K562 (cell line): ENCODE measurements around the gene UNC119. TPM values are rescaled to one million over a fixed set of nuclear protein-coding genes. Genes with fewer than 3 reads are reported as not detected.

Experiments
- ATAC-seq: fragments of 200-7000 bp; cut with Tn5 transposase; 3 replicates; pipeline ENCODE4 v1.9.1; 2020; ENCODE audit warnings: moderate library complexity
- BruUV-seq: library from RNA; stranded (reverse); fragments of 400-500 nt; replicated peaks from 2 replicates; lab custom pipeline; 2021; lab: Mats Ljungman, UMichigan
- CTCF ChIA-PET: fragments of 300-600 bp; formaldehyde crosslinking; extraction: SDS; loops from one replicate; lab custom pipeline; 2021; ENCODE audit warnings: low intra/inter-chr PET ratio; lab: Yijun Ruan, JAX
- POLR2A ChIA-PET: fragments of 300-600, 350-650 bp; sonication (Branson Sonifier 250); formaldehyde crosslinking; extraction: SDS; loops from one replicate; lab custom pipeline; 2021; ENCODE audit warnings: antibody characterized with exemption, inconsistent platforms; lab: Yijun Ruan, JAX
- DNase-seq, 4 experiments: peaks; one replicate each; pipeline versions ENCODE4 v3.0.0 to v3.0.0-alpha.2; 2011 to 2018; ENCODE audit warnings: low spot score in 3 of 4, mixed read lengths in 3 of 4; ENCODE audit errors: extremely low read depth in 1 of 4
- FAIRE-seq: peaks from 2 replicates; lab custom pipeline; 2011; peaks lifted over from hg19 to GRCh38; lab: Jason Lieb, UNC
- H2AFZ ChIP-seq: 2 replicates; pipeline ENCODE4 v1.6.0; 2011; ENCODE audit warnings: low read depth, low read length, control low read depth, inconsistent platforms
- H3K27ac ChIP-seq: fragments of 200-600 bp; 3 replicates; pipeline ENCODE4 v1.8.0; 2011; ENCODE audit warnings: low read depth, mild to moderate bottlenecking, control low read depth, inconsistent platforms, low read length, moderate library complexity, mixed read lengths; ENCODE audit errors: extremely low read depth
- H3K27me3 ChIP-seq, 2 experiments: fragments of 300-600 bp in 1 of 2; 2 replicates in 1 of 2; 3 replicates in 1 of 2; pipeline versions ENCODE4 v1.6.0 to v1.8.0; 2011; ENCODE audit warnings: inconsistent platforms in 2 of 2, low read length in 2 of 2, mild to moderate bottlenecking in 1 of 2, mixed read lengths in 1 of 2, moderate library complexity in 1 of 2; ENCODE audit not compliant: control insufficient read depth in 2 of 2, insufficient read depth in 2 of 2
- H3K36me3 ChIP-seq: fragments of 300-600 bp; 3 replicates; pipeline ENCODE4 v1.8.0; 2011; ENCODE audit warnings: mild to moderate bottlenecking, low read length, inconsistent platforms; ENCODE audit not compliant: control insufficient read depth, insufficient read depth
- H3K4me1 ChIP-seq, 2 experiments: fragments of 200-600 bp in 1 of 2; replicated peaks in 1 of 2; 2 replicates in 1 of 2; 3 replicates in 1 of 2; pipeline versions ENCODE4 v1.5.1 to v1.8.0; 2011; ENCODE audit warnings: inconsistent platforms in 2 of 2, low read length in 2 of 2, mild to moderate bottlenecking in 1 of 2, mixed read lengths in 1 of 2, moderate library complexity in 1 of 2; ENCODE audit not compliant: control insufficient read depth in 2 of 2, insufficient read depth in 2 of 2
- H3K4me2 ChIP-seq: 2 replicates; pipeline ENCODE4 v1.6.1; 2011; ENCODE audit warnings: low read length, control low read depth, inconsistent platforms, mixed read lengths; ENCODE audit not compliant: insufficient read depth
- H3K4me3 ChIP-seq: fragments of 200-600 bp; sonication (generic), shearing (Covaris generic); 2 replicates; pipeline ENCODE4 v1.5.1; 2016; ENCODE audit warnings: control low read depth, inconsistent platforms
- H3K79me2 ChIP-seq: fragments of 200-600 bp; 3 replicates; pipeline ENCODE4 v1.8.0; 2011; ENCODE audit warnings: low read length, inconsistent platforms; ENCODE audit not compliant: control insufficient read depth, insufficient read depth
- H3K9ac ChIP-seq, 2 experiments: 2 replicates each; pipeline versions ENCODE4 v1.6.0 to v1.6.1; 2011; ENCODE audit warnings: low read depth in 2 of 2, low read length in 2 of 2, control low read depth in 1 of 2, inconsistent platforms in 1 of 2, mild to moderate bottlenecking in 1 of 2, mixed read lengths in 1 of 2; ENCODE audit not compliant: insufficient read depth in 1 of 2
- H3K9me1 ChIP-seq: one replicate; pipeline ENCODE4 v1.6.0; 2011; ENCODE audit warnings: inconsistent platforms, mild to moderate bottlenecking, low read length, moderate library complexity; ENCODE audit not compliant: control insufficient read depth, insufficient read depth
- H3K9me3 ChIP-seq: replicated peaks from 2 replicates; pipeline ENCODE4 v1.5.1; 2011; ENCODE audit warnings: low read depth, low read length, inconsistent platforms; ENCODE audit not compliant: control insufficient read depth, insufficient read depth
- H4K20me1 ChIP-seq: replicated peaks from 2 replicates; pipeline ENCODE4 v1.6.1; 2011; ENCODE audit warnings: low read length, inconsistent platforms, mixed read lengths; ENCODE audit not compliant: control insufficient read depth, insufficient read depth
- CREB3 ChIP-seq: fragments of 450-650 bp; conservative IDR thresholded peaks from 2 replicates; pipeline ENCODE4 v1.6.1; 2016; ENCODE audit warnings: missing genetic modification characterization, low read depth, mild to moderate bottlenecking, missing compliant biosample characterization, moderate library complexity
- DACH1 ChIP-seq: fragments of 450-650 bp; IDR thresholded peaks from 2 replicates; pipeline ENCODE4 v1.6.1; 2018; ENCODE audit not compliant: partially characterized antibody
- IRF2 ChIP-seq: sonication (generic); formaldehyde crosslinking; IDR thresholded peaks from 2 replicates; pipeline ENCODE4 v1.8.1; 2022; ENCODE audit warnings: mild to moderate bottlenecking, missing genetic modification reagents
- PRPF4 ChIP-seq: fragments of 200-400 bp; formaldehyde crosslinking; IDR thresholded peaks from one replicate; pipeline ENCODE4 v1.6.1; 2017; ENCODE audit warnings: low read length, low read depth, mild to moderate bottlenecking; ENCODE audit not compliant: insufficient read depth, poor library complexity, severe bottlenecking
- ZNF224 ChIP-seq: sonication (generic); formaldehyde crosslinking; IDR thresholded peaks from 2 replicates; pipeline ENCODE4 v1.8.0; 2022; ENCODE audit warnings: mild to moderate bottlenecking, missing genetic modification reagents
- ZNF274 ChIP-seq: IDR thresholded peaks from 2 replicates; pipeline ENCODE4 v1.6.1; 2011; ENCODE audit warnings: low read depth, mild to moderate bottlenecking, low read length, moderate library complexity, borderline replicate concordance
- ZNF75A ChIP-seq: fragments of 450-650 bp; formaldehyde crosslinking; IDR thresholded peaks from 2 replicates; pipeline ENCODE4 v1.4.0; 2020; ENCODE audit warnings: mild to moderate bottlenecking
- ZNF778 ChIP-seq: fragments of 450-650 bp; formaldehyde crosslinking; IDR thresholded peaks from 2 replicates; pipeline ENCODE4 v1.4.0; 2020; ENCODE audit warnings: mild to moderate bottlenecking, moderate library complexity
- WGBS: fragments of 100-300 bp; shearing (Covaris generic); methylation state at CpG from one replicate; pipeline ENCODE4 v1.1.6; 2016; ENCODE audit warnings: low coverage, mixed read lengths; ENCODE audit not compliant: insufficient coverage; ENCODE audit errors: missing lambda C conversion rate; 5-methylcytosine and 5-hydroxymethylcytosine counted together
- in situ Hi-C: fragments of 300-500 bp; cut with MboI; formaldehyde crosslinking; loops from 4 replicates; pipeline ENCODE4 v1.15.0; 2018; ENCODE audit warnings: inconsistent platforms, mixed read lengths
- intact Hi-C: fragments of 100-400 bp; cut with micrococcal nuclease; formaldehyde crosslinking; loops from 2 replicates; pipeline ENCODE4 v1.14.2; 2022
- polyA plus RNA-seq, 8 experiments: library from polyadenylated mRNA; depleted of rRNA in 4 of 8; stranded (reverse) in 5 of 8; unstranded in 3 of 8; fragments of >200 nt; fragmentation: Nextera tagmentation in 2 of 8; fragmentation: Illumina TruSeq in 1 of 8; extraction: Ambion mirVana in 2 of 8; extraction: Trizol in 1 of 8; gene quantifications; 2 replicates each; pipeline versions ENCODE4 v1.2.1 to v1.2.3, GENCODE V29; 2011 to 2014; ENCODE audit warnings: inconsistent platforms in 1 of 8, missing spikeins in 1 of 8
- total RNA-seq, 7 experiments: library from RNA; depleted of rRNA in 6 of 7; stranded (reverse); fragments of >200 nt in 6 of 7; fragmentation: Illumina TruSeq in 2 of 7; extraction: Trizol in 2 of 7; gene quantifications; 2 replicates each; pipeline versions ENCODE4 v1.2.1 to v1.2.3, GENCODE V29; 2011 to 2021; ENCODE audit warnings: low replicate concordance in 1 of 7

UNC119 gene
- total and polyA plus RNA-seq, 9 of the 15 experiments (the other 6 are each of a cell fraction or from before 2014, with no cell fraction given) = 0.37 to 47.7 (median 16.3) TPM

GRCh38 chr17:28579526-28579925, 27.1 kb upstream of the UNC119 start:
- Histone ChIP-seq H2AFZ (no peak overlapping the region), H3K36me3 (peaks cover 80% of the 10 kb centered on the region), H3K79me2 (peaks cover 23% of the 10 kb centered on the region), H3K9me3 (no peaks in the 10 kb centered on the region), H3K9me1 (peaks cover 13% of the 10 kb centered on the region), H4K20me1 (0 out of 2 replicates have a peak, but pooled peaks cover 9% of the 10 kb centered on the region), H3K27ac (no peak overlapping the region), H3K4me1 (peaks cover 20 to 23% of the 10 kb centered on the region in 2 experiments), H3K9ac (no peak overlapping the region), H3K4me3 (no peak overlapping the region), H3K4me2 (no peak overlapping the region), H3K27me3 (no peaks in the 10 kb centered on the region)
- intact Hi-C loops = no loop called here
- 87% methylated on average over 4 of the region's 4 CpGs for WGBS
- in situ Hi-C loops = loop anchor here (5.0 kb wide), 1 partner anchor 358 kb away; no protein-coding TSS in a partner anchor
- 0 out of 2 replicates have a peak, but pooled peaks have one; percentile 22 for TF ChIP-seq ZNF224 (CRISPR knock-in tag)
- no peak for TF ChIP-seq ZNF75A (CRISPR knock-in tag)
- ChIA-PET POLR2A (interaction anchor here (0.9 to 16.7 kb wide), 4 partner anchors 8 to 1490 kb away, joined by 3 to 274 read pairs (median 4); partner anchors contain the start of genes PIGS and SPAG5), CTCF (no interaction called here)
- ATAC-seq = no peak
- no TSS peak for BruUV-seq
- DNase-seq = no peak
- FAIRE-seq = no peak

GRCh38 chr17:28578246-28579195, 26.1 kb upstream of the UNC119 start:
- intact Hi-C loops = no loop called here
- FAIRE-seq = no peak
- in situ Hi-C loops = loop anchor here (5.0 kb wide), 1 partner anchor 359 kb away; no protein-coding TSS in a partner anchor
- no peak for ATAC-seq
- ChIA-PET POLR2A (interaction anchor here (0.6 to 16.7 kb wide), 10 partner anchors 8 to 1591 kb away, joined by 3 to 274 read pairs (median 3); partner anchors contain the start of genes FLOT2, SPAG5 and UNC119), CTCF (no interaction called here)
- Histone ChIP-seq H4K20me1 (0 out of 2 replicates have a peak, but pooled peaks cover 10% of the 10 kb centered on the region), H3K36me3 (peaks cover 80% of the 10 kb centered on the region), H3K4me3 (no peak overlapping the region), H3K79me2 (peaks cover 23% of the 10 kb centered on the region), H2AFZ (no peak overlapping the region), H3K9ac (peak overlapping the region in 1 of 2 experiments; percentile 33; a peak in 1 of 4 replicates), H3K4me1 (peaks cover 20 to 24% of the 10 kb centered on the region in 2 experiments), H3K9me1 (peaks cover 18% of the 10 kb centered on the region), H3K9me3 (no peaks in the 10 kb centered on the region), H3K27ac (peak overlapping the region; percentile 91; the same call in 2 of the 3 replicates), H3K4me2 (no peak overlapping the region), H3K27me3 (no peaks in the 10 kb centered on the region)
- no TSS peak for BruUV-seq
- no peak for DNase-seq
- 87% methylated on average over 8 of the region's 8 CpGs for WGBS
- TF ChIP-seq ZNF274 (no peak), ZNF778 (no peak), DACH1 (no peak), PRPF4 (no peak), IRF2 (CRISPR knock-in tag) (no peak), CREB3 (no peak)
